ENCODE data around the gene SRGAP1.
"Not testable (repeated sequence)": the region's sequence is repeated elsewhere in the genome, so short reads cannot be mapped to it uniquely, and the experiment has no call there.

Gene SRGAP1

DNA sequence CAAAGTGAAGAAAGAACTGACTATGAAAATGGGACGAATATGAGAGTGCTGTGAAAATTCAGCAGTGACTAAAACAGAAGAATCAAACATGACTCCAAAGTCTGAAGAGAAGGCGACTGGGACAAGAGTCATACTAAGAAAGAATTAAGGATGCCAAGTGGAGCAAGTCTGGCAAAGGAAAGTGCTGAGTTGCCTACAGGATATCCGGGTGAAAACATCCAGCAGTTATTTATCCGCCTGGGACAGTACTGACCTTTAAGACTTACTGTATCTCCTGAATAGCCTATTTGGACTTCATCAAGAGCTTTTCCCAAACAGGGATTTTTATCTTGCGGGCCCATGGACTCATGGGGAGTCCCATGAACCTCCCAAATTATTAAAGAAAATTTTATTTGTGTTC is 336.5 kb downstream of the SRGAP1 start:
- no peak for DNase-seq

DNA sequence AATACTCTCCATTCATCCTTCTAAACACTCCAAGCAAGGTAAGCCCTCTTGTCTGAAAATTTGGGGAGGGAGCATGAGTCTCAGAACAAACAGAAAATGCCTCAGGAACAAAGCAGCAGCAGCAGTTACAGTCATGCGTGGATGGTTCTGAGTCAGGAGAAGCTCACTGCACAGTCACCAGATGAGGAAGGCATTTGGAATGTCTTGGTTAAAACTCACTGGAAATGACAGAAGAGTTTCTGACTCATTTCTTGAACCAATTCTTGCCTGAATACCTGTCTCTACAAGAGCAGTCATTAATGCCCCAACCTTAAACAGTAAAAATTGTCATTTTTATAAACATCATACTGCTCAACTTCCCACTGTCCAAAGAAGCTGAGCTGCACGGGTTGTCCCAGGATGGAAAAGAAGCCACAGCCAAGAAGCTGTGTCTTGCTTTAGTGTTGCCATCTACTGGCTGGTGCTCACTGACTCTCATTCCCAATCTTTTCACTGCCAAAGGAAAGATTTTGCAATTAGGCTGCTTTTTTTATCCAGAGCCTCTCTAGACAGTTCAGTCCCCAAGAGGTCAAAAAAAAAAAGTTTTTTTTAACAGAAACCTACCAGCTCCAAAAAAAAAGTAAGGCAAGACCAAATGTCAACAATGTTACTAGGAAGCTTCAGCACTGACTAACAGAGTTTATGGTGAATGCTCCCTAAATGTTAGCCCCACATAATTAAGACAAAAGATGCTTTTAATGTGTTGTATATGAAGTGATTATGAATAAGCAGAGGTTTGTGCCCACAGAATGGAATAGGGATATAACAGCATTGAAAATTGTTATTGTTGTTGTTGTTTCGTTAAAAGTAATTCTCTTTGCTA is 337.2 kb downstream of the SRGAP1 start:
- DNase-seq = peak; percentile 32

DNA sequence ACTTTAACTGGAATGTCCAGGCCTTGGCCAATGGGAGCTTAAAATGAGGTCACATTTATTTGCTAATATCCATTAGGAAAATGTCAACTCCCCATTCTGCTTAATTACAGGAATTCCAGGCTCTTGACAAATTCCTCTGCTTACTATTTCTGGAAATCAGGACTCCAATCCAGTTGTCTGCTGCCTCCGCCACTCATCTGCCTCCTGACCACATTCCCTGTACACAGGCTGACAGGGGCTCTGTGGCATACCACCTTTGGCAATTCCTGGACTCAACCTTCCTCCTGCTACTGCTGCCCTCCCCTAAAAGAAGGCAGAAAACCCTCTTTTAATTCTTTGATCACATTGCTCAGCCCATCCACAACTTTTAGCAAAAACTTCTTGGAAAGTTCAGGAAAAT is 339.7 kb downstream of the SRGAP1 start:
- DNase-seq = no peak

DNA sequence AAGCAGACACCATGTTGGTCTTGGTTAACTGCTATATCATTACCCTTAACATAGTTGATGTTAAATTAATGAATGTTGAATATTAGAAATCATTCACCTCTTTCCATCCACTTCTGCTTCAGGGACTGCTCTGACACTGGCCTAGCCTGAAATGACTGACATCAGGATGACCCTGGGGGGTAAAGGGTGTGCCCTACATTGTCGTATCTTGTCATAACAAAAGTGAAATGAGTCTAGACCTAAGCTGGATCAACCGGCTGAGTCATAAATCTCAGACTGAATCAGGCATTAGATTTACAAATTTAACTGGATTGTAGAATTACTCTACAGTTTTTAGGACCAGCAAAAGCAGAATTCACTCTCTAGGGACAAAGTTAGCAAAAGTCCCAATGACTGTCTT is 342.3 kb downstream of the SRGAP1 start:
- DNase-seq = no peak

DNA sequence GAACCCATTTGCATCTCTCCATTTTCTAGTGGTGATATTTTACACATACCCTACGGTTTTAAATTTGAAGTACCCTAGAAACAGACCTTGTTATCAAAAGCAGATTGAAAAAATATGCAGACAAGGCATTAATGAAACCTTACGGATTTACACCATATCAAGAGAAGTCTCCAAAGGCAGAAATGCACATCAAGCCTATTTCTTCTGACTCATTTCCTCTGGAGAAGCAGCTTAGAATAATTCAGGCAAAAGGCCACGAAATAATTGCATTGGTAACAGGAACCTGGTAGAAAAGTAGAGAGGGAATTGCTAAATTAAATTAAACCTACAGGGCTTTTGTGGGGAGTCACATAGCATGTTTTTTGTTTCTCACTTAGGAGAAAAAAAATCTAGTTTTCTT is 342.9 kb downstream of the SRGAP1 start:
- no peak for DNase-seq

DNA sequence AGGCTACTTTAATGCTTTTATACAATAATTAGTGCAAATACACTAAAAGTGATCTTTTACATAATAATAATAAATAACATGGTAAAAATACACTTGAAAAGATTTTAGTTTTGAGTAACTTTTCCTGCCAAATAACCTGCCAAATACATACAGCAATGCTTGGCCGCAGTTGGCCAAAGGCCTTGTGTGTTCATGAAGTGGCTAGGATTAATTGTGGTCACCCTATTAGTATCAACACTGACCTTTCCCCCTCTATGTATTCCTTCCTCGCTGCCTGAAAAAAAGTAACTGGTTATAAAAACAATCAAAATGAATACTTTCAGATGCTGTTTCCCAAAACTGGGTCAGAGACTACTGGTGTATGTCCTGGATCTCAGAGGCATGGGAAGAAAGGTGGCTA is 343.3 kb downstream of the SRGAP1 start:
- DNase-seq = no peak

DNA sequence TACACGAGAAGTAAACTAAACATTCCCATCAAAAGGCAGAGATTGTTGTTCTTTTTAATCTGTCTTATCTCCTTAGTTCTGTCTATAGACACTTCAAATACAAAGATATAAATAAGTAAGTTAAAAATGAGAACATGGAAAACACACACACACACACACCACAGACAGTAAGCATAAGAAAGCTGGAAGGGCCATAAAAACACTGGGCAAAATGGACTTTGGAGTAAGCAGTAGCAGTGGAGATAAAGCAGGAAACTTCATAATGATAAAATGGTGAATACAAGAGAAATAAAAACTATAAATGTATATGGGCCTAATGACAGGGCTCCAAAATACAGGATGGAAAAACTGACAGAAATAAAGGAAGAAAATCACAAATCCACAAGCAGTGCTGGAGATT is 345.0 kb downstream of the SRGAP1 start:
- no peak for DNase-seq

DNA sequence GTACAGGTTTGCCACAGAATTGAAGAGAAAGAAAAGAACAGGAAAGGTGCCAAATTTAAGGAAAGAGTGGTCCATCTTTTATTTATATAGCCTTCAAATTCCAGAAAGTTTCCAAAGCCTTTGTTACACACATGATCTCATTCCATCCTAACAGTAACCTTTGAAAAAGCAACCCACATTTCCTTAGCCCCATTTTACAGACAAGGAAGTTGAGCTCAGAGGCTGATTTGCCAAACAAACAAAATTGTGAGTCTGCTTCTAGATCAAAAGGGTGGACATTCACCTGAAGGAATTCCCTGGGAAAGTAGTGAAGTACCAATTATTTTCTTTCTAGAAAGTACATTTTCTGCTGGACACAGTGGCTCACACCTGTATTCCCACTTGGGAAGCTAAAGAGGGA is 345.6 kb downstream of the SRGAP1 start:
- no peak for DNase-seq

DNA sequence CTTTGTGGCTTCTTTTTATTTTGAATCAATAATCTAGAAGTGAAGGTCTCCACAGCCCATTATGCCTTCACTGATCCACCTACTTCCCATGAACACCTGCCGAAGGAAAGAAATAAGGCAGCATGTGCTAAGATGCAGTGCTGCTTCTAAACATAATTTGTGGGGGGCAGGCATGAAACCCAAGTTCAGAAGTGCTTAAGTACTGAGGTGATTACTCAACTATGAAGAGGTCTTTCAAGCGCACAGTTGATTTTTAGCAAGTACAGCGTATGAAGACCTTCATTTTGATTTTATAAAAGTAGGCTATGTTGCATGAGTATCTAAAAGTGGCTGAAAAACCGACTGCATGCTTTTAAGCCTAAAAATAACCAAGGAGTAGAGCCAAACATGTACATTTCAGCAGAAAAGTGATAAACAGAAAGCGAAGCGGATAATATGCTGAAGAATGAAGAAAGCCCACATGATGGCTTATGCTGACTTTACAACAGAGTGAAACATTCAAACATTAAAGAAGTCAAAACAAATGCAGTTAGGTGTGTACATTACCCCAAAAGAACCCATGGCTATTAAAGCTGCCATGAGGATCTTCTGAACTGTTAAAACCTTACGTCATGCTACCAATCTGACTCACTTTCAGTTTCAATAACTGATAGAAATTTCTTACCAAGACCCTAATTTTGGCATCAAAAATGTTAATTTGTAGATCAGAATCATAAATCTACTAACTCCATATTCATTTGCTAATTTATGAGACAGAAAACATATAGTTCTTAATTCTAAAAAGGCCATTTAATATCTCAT is 348.3 kb downstream of the SRGAP1 start:
- no peak for DNase-seq

DNA sequence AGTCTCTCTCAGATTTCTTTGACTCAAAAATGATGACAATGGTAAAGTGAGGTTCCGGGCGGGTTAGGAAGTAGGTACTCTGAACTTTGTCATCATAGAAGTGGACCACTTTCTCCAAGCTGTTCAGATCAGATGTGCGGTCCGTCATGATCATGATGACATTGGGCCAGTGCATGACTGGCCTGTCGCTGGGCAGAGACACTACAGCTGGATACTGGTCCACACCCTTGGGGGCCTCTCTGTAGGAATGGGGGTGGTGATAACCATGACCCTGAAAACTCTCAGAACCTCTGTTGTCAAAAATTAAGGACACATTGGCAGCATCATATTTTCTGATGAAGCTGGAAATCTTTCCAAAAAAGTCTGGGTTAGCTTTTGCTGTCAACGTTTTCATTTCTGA is 349.4 kb downstream of the SRGAP1 start:
- DNase-seq = no peak

DNA sequence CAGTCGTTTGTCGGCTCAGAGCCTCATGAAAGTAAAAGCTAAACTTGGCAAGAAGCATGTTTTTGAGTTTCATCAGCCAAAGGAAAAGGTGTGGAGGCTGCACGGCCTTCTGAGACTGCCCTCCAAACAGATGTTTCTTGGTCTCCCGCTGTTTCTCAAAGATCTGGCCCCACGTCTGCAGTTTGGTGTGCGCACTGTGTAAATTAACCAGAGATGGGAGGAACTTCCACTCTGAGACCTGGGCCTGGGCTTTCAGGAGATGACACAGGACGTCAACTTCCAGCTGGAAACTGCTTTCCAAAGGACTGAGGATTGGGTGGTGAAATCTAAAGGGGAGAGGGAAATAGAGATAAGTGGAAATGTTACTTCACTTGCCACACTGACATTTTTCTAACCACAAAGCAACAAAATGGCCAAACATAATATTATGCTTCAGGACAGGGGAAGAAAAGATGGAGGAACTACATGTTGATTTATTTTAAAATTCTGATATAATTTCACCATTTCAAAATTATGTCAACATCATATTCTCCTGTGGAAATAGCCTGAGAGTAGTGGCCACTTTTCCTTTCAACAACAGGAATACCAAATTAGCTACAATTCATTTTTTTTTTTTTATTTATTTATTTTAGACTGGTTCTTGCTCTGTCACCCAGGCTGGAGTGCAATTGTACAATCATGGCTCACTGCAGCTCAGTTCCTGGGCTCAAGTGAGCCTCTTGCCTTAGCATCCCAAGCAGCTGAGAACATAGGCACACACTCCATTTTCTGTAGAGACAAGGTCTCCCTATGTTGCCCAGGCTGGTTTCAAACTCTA is 350.0 kb downstream of the SRGAP1 start:
- DNase-seq = no peak

DNA sequence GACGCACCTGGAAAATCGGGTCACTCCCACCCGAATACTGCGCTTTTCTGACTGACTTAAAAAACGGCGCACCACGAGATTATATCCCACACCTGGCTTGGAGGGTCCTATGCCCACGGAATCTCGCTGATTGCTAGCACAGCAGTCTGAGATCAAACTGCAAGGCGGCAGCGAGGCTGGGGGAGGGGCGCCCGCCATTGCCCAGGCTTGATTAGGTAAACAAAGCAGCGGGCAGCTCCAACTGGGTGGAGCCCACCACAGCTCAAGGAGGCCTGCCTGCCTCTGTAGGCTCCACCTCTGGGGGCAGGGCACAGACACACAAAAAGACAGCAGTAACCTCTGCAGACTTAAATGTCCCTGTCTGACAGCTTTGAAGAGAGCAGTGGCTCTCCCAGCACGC is 351.3 kb downstream of the SRGAP1 start:
- DNase-seq = not testable (repeated sequence)

DNA sequence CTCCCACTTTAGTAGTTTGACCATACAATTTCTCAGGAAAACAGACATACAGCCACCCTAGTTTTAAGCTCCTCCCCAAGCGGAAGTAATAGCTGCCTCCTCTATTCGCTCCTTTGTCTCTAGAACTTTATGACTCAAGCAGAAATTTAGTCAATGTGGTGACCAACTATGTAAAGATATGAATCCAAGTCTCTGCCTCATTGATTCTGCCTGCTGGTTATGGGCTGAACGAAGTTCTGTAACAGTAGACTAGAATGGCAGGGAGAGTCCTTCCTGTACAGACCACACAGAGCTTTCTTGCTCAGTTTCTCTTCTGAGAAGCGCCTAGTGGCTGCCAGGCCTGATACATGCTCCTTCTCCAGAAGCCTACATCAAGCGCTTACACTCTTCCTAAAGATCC is 358.5 kb downstream of the SRGAP1 start:
- no peak for DNase-seq

DNA sequence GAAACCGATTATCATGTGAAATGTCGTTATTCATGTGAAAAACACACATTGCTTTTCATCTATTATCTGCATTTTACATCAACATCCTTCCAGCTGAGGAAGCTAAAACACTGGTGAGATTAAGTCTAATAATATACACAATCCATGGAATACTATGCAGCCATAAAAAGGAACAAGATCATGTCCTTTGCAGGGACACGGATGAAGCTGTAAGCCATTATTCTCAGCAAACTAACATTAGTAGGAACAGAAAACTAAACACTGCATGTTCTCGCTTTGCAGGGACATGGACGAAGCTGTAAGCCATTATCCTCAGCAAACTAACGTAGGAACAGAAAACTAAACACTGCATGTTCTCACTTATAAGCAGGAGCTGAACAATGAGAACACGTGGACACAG is 359.3 kb downstream of the SRGAP1 start:
- no peak for DNase-seq

DNA sequence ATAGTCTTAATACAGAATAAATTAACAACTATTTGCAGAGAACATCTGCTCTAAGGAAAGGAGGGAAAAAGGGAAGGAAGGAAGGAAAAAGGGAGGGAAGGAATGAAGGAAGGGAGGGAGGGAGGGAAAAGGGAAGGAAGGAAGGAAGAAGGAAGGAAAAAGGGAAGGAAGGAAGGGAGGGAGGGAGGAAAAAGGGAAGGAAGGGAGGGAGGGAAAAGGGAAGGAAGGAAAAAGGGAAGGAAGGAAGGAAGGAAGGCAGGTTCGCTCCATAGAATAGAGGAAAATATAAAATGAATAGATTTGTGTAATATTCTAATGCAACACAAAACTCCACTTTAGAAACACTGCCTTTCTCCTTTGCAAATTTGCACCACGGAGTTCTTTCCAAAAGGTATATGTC is 361.0 kb downstream of the SRGAP1 start:
- no peak for DNase-seq

DNA sequence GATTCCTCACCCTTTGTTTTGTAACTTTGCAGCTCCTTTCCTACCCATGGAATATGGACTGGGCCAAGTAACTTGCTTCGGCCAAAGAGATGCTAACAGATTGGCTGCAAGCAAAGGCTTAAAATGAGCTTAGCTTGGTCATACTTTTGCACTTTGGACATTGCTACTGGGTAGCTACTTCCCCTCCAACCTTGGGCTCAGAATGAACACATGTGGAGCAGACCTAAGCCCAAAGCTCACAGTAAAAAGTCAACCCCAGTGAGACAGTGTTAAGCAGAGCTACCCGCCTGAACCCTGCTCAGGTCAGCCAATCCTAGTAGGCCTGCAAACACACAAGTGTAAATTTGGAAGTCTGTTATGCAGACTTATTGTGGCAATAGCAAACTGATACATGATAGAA is 363.0 kb downstream of the SRGAP1 start:
- DNase-seq = no peak

Measured in NCI-H82 (cell line).